Panc1 (cell line): ENCODE data around the gene CHCHD6.

Source experiments
- CTCF ChIP-seq: fragments of 450-650 bp; IDR thresholded peaks from 2 replicates; pipeline ENCODE4 v1.5.1; 2017; ENCODE audit warnings: mild to moderate bottlenecking
- POLR2AphosphoS5 ChIP-seq: IDR thresholded peaks from 2 replicates; pipeline ENCODE4 v1.6.1; 2012; ENCODE audit warnings: mild to moderate bottlenecking, low read depth, low read length, moderate library complexity
- SIN3A ChIP-seq: IDR thresholded peaks from 2 replicates; pipeline ENCODE4 v1.6.1; 2012; ENCODE audit warnings: low read depth, mild to moderate bottlenecking, low read length, moderate library complexity, borderline replicate concordance; ENCODE audit not compliant: insufficient read depth
- TCF7L2 ChIP-seq: IDR thresholded peaks from 2 replicates; pipeline ENCODE4 v1.6.1; 2011; ENCODE audit warnings: mild to moderate bottlenecking, low read depth, low read length, inconsistent platforms
- TF ChIP-seq, protein P1 (sequence below), 2 experiments: IDR thresholded peaks; 2 replicates each; pipeline ENCODE4 v1.6.1; 2011 to 2012; ENCODE audit warnings: low read depth in 2 of 2, control low read depth in 1 of 2, low read length in 1 of 2, mild to moderate bottlenecking in 1 of 2, moderate library complexity in 1 of 2; ENCODE audit not compliant: insufficient read depth in 1 of 2

DNA sequence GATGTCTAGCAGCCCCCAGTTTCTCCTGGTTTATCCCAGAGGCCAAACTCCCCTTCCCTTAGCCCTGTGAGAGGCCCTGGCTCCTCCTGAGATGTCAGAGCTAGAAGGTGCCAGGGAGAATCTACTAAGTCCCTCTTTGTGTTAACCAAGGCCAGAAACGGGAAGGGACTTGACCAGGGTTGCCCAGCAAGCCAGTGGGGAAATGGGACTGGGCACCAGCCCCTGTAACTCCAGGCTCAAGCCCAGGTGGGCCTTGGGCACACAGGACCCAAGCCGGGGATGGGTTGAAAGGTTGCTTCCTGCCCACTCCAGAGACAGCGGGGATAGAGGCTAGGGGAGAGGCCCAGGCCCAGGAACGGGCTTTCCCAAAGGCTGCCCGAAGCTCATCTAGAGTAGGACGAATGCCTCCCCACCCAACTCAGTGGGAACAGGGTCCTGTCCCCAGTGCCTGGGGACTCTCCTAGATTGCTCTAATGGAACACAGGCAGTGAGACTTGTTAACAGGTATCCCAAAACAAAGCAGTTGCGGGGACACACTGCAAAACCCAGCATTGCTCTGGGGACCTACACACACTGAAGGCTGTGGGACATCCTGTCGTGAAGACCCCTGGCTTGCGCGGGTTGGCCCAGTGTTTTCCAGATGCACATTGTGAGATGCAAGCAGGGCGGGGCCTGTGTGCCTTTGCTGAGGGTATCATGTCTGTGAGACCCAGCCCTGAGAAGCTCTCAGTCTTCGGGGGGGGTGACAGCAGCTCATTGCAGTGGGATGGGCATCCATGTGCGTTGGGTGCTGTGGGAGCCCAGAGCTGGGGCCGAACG is 36.2 kb upstream of the CHCHD6 start:
- TF ChIP-seq CTCF (no peak), POLR2AphosphoS5 (no peak), SIN3A (no peak), TCF7L2 (no peak)
- TF ChIP-seq, protein P1, sequence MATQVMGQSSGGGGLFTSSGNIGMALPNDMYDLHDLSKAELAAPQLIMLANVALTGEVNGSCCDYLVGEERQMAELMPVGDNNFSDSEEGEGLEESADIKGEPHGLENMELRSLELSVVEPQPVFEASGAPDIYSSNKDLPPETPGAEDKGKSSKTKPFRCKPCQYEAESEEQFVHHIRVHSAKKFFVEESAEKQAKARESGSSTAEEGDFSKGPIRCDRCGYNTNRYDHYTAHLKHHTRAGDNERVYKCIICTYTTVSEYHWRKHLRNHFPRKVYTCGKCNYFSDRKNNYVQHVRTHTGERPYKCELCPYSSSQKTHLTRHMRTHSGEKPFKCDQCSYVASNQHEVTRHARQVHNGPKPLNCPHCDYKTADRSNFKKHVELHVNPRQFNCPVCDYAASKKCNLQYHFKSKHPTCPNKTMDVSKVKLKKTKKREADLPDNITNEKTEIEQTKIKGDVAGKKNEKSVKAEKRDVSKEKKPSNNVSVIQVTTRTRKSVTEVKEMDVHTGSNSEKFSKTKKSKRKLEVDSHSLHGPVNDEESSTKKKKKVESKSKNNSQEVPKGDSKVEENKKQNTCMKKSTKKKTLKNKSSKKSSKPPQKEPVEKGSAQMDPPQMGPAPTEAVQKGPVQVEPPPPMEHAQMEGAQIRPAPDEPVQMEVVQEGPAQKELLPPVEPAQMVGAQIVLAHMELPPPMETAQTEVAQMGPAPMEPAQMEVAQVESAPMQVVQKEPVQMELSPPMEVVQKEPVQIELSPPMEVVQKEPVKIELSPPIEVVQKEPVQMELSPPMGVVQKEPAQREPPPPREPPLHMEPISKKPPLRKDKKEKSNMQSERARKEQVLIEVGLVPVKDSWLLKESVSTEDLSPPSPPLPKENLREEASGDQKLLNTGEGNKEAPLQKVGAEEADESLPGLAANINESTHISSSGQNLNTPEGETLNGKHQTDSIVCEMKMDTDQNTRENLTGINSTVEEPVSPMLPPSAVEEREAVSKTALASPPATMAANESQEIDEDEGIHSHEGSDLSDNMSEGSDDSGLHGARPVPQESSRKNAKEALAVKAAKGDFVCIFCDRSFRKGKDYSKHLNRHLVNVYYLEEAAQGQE (IDR thresholded peaks at IDR 0.05; ENCODE audit: insufficient read depth in 1 of 2, low read depth in 2 of 2, low read length in 1 of 2), result no peak
